PC-3 (cell line): Measurements from ENCODE around the gene HNRNPA1. TPM values are rescaled to one million over a fixed set of nuclear protein-coding genes. Genes with fewer than 3 reads are reported as not detected.

Source experiments
- ATAC-seq: fragments of 200-7000 bp; cut with Tn5 transposase; 2 replicates; pipeline ENCODE4 v1.9.1; 2020; ENCODE audit warnings: mild to moderate bottlenecking, moderate library complexity
- BruUV-seq: library from RNA; stranded (reverse); fragments of 400-500 nt; replicated peaks from 2 replicates; lab custom pipeline; 2021; lab: Mats Ljungman, UMichigan
- CTCF ChIA-PET: fragments of 300-600 bp; sonication (Branson Sonifier 250); formaldehyde crosslinking; loops from one replicate; lab custom pipeline; 2022; ENCODE audit warnings: antibody characterized with exemption; lab: Charles Lee
- POLR2A ChIA-PET: fragments of 300-600 bp; sonication (Branson Sonifier 250); formaldehyde crosslinking; loops from one replicate; lab custom pipeline; 2022; ENCODE audit warnings: antibody characterized with exemption; ENCODE audit not compliant: unreplicated experiment; lab: Charles Lee
- DNase-seq: peaks from one replicate; pipeline ENCODE4 v3.0.0-alpha.2; 2015
- H2AFZ ChIP-seq: fragments of 300-600 bp; sonication (generic); 2 replicates; pipeline ENCODE4 v1.6.0; 2016; ENCODE audit warnings: antibody characterized with exemption, low read length
- H3F3A ChIP-seq: fragments of 300-600 bp; sonication (generic); one replicate; pipeline ENCODE4 v1.6.0; 2017; ENCODE audit warnings: antibody characterized with exemption, low read length, control low read depth, mild to moderate bottlenecking; ENCODE audit not compliant: unreplicated experiment
- H3K27ac ChIP-seq: fragments of 300-600 bp; sonication (generic); 2 replicates; pipeline ENCODE4 v1.5.1; 2016; ENCODE audit warnings: mild to moderate bottlenecking, low read length
- H3K27me3 ChIP-seq: fragments of 300-600 bp; sonication (generic); 2 replicates; pipeline ENCODE4 v1.6.1; 2016; ENCODE audit warnings: low read length, mixed read lengths
- H3K36me3 ChIP-seq: fragments of 300-600 bp; sonication (generic); 2 replicates; pipeline ENCODE4 v1.6.1; 2016; ENCODE audit warnings: low read depth, mixed run types, low read length, mixed read lengths
- H3K4me1 ChIP-seq: fragments of 300-600 bp; sonication (generic); 2 replicates; pipeline ENCODE4 v1.5.1; 2016; ENCODE audit warnings: low read length; ENCODE audit not compliant: insufficient read depth
- H3K4me2 ChIP-seq: fragments of 300-600 bp; sonication (generic); 2 replicates; pipeline ENCODE4 v1.6.0; 2016; ENCODE audit warnings: low read length
- H3K4me3 ChIP-seq: fragments of 300-600 bp; sonication (generic); 2 replicates; pipeline ENCODE4 v1.5.1; 2016; ENCODE audit warnings: mild to moderate bottlenecking, low read length, mixed read lengths
- H3K79me2 ChIP-seq: fragments of 300-600 bp; sonication (generic); 2 replicates; pipeline ENCODE4 v1.6.1; 2017; ENCODE audit warnings: low read length, mixed read lengths
- H3K9ac ChIP-seq: fragments of 300-600 bp; sonication (generic); 2 replicates; pipeline ENCODE4 v1.6.0; 2016; ENCODE audit warnings: mild to moderate bottlenecking, low read length
- H3K9me2 ChIP-seq: fragments of 300-600 bp; sonication (generic); replicated peaks from 2 replicates; pipeline ENCODE4 v1.6.1; 2016; ENCODE audit warnings: mixed run types, low read length, mixed read lengths
- H3K9me3 ChIP-seq: fragments of 300-600 bp; sonication (generic); 2 replicates; pipeline ENCODE4 v1.6.1; 2016; ENCODE audit warnings: low read length, mixed read lengths
- H4K20me1 ChIP-seq: fragments of 300-600 bp; sonication (generic); 2 replicates; pipeline ENCODE4 v1.6.1; 2016; ENCODE audit warnings: low read length, mixed read lengths
- CTCF ChIP-seq: fragments of 300-600 bp; sonication (generic); conservative IDR thresholded peaks from 2 replicates; pipeline ENCODE4 v1.5.1; 2017; ENCODE audit warnings: antibody characterized with exemption, low read depth, mild to moderate bottlenecking, low read length
- EZH2 ChIP-seq: fragments of 300-600 bp; sonication (generic); IDR thresholded peaks from one replicate; pipeline ENCODE4 v1.6.1; 2017; ENCODE audit warnings: antibody characterized with exemption, mild to moderate bottlenecking, low read length; ENCODE audit not compliant: unreplicated experiment
- EZH2phosphoT487 ChIP-seq: fragments of 300-600 bp; sonication (generic); IDR thresholded peaks from 2 replicates; pipeline ENCODE4 v1.6.1; 2018; ENCODE audit warnings: mild to moderate bottlenecking, antibody characterized with exemption, low read length, borderline replicate concordance
- intact Hi-C: fragments of 100-400 bp; cut with micrococcal nuclease; formaldehyde crosslinking; loops from 2 replicates; pipeline ENCODE4 v1.9.0; 2023
- total RNA-seq: library from RNA; depleted of rRNA; stranded (reverse); fragments of >200 nt; gene quantifications from 2 replicates; pipeline ENCODE4 v1.2.3, GENCODE V29; 2014

HNRNPA1 gene
- total RNA-seq, 1 experiment from 2014 or later, result 465 TPM

GRCh38 chr12:54328595-54329337 lies 48.2 kb downstream of the HNRNPA1 start:
- Histone ChIP-seq H3K79me2 (peaks cover 82% of the 10 kb centered on the region), H2AFZ (no peak overlapping the region), H3K27ac (no peak overlapping the region), H3K9me2 (no peaks in the 10 kb centered on the region), H3K36me3 (peaks cover 6% of the 10 kb centered on the region; the same call in 1 of the 2 replicates), H3K4me1 (peaks cover 27% of the 10 kb centered on the region), H3K4me3 (no peak overlapping the region), H4K20me1 (no peaks in the 10 kb centered on the region), H3K27me3 (no peaks in the 10 kb centered on the region), H3F3A (no peaks in the 10 kb centered on the region), H3K9me3 (no peaks in the 10 kb centered on the region), H3K4me2 (no peak overlapping the region), H3K9ac (no peak overlapping the region)
- no peak for DNase-seq
- ChIA-PET CTCF (no interaction called here), POLR2A (interaction anchor here (0.5 kb wide), 1 partner anchor 320 kb away, joined by 8 read pairs; the partner anchor contains the start of gene HOXC8)
- intact Hi-C loops, result no loop called here
- BruUV-seq, result no TSS peak
- TF ChIP-seq EZH2 (no peak), EZH2phosphoT487 (no peak), CTCF (no peak)
- ATAC-seq, result no peak

GRCh38 chr12:54329759-54330158 lies 49.2 kb downstream of the HNRNPA1 start:
- ATAC-seq (no peak), DNase-seq (no peak)
- peaks cover 87% of the 10 kb centered on the region for H3K79me2 ChIP-seq
- no peaks in the 10 kb centered on the region for H3K9me3 ChIP-seq
- H3K4me3 ChIP-seq, result no peak overlapping the region
- peaks cover 6% of the 10 kb centered on the region; the same call in 1 of the 2 replicates for H3K36me3 ChIP-seq
- no peak for TF ChIP-seq CTCF
- TF ChIP-seq EZH2phosphoT487, result no peak
- no peak for TF ChIP-seq EZH2
- BruUV-seq, result no TSS peak
- no peaks in the 10 kb centered on the region for H3K27me3 ChIP-seq
- H3K27ac ChIP-seq, result no peak overlapping the region
- H3F3A ChIP-seq, result no peaks in the 10 kb centered on the region
- ChIA-PET CTCF (no interaction called here), POLR2A (no interaction called here)
- peaks cover 23% of the 10 kb centered on the region for H3K4me1 ChIP-seq
- H3K9me2 ChIP-seq, result no peaks in the 10 kb centered on the region
- intact Hi-C loops, result no loop called here
- peak overlapping the region; percentile 14 for H3K4me2 ChIP-seq
- no peak overlapping the region for H3K9ac ChIP-seq
- H4K20me1 ChIP-seq, result no peaks in the 10 kb centered on the region
- H2AFZ ChIP-seq, result no peak overlapping the region

- DNase-seq (no peak), ATAC-seq (no peak)
- Histone ChIP-seq H3K27me3 (no peaks in the 10 kb centered on the region), H3K4me3 (no peak overlapping the region), H3K27ac (no peak overlapping the region), H3K36me3 (peaks cover 6% of the 10 kb centered on the region; the same call in 1 of the 2 replicates), H3K9me2 (no peaks in the 10 kb centered on the region), H4K20me1 (no peaks in the 10 kb centered on the region), H3K79me2 (peaks cover 90% of the 10 kb centered on the region), H3K4me1 (peaks cover 23% of the 10 kb centered on the region), H3K9me3 (no peaks in the 10 kb centered on the region), H3K9ac (no peak overlapping the region), H2AFZ (no peak overlapping the region), H3K4me2 (peak overlapping the region; percentile 14), H3F3A (no peaks in the 10 kb centered on the region)
- TF ChIP-seq EZH2phosphoT487, result no peak
- no peak for TF ChIP-seq CTCF
- TF ChIP-seq EZH2, result no peak
- BruUV-seq, result no TSS peak
- CTCF ChIA-PET, result no interaction called here
- intact Hi-C loops, result no loop called here
- POLR2A ChIA-PET, result no interaction called here
Measured at GRCh38 chr12:54330442-54330841, 49.9 kb downstream of the HNRNPA1 start.
